K562 (cell line): ENCODE measurements around the gene RIMOC1. TPM values are rescaled to one million over a fixed set of nuclear protein-coding genes. Genes with fewer than 3 reads are reported as not detected.

Experiments
- HNRNPK ChIP-seq: fragments of 200-400 bp; formaldehyde crosslinking; IDR thresholded peaks from one replicate; pipeline ENCODE4 v1.6.1; 2018; ENCODE audit warnings: mild to moderate bottlenecking, low read depth, low read length; ENCODE audit not compliant: poor library complexity, severe bottlenecking
- MIER1 ChIP-seq: fragments of 450-650 bp; IDR thresholded peaks from 2 replicates; pipeline ENCODE4 v1.6.1; 2016; ENCODE audit warnings: antibody characterized with exemption, mild to moderate bottlenecking, low read depth
- NFYB ChIP-seq: IDR thresholded peaks from 2 replicates; pipeline ENCODE4 v1.6.1; 2011; ENCODE audit warnings: mild to moderate bottlenecking, moderate library complexity; ENCODE audit not compliant: insufficient read length; ENCODE audit errors: extremely low read depth
- THRB ChIP-seq: fragments of 450-650 bp; formaldehyde crosslinking; conservative IDR thresholded peaks from 2 replicates; pipeline ENCODE4 v1.4.0; 2022; ENCODE audit warnings: mild to moderate bottlenecking, missing genetic modification characterization
- YBX1 ChIP-seq: fragments of 450-650 bp; IDR thresholded peaks from 2 replicates; pipeline ENCODE4 v1.7.1; 2016; ENCODE audit warnings: mild to moderate bottlenecking
- ZNF174 ChIP-seq: fragments of 250-450 bp; sonication (Bioruptor Pico); IDR thresholded peaks from 2 replicates; pipeline ENCODE4 v1.4.0; 2020; ENCODE audit warnings: mild to moderate bottlenecking
- ZNF224 ChIP-seq: sonication (generic); formaldehyde crosslinking; IDR thresholded peaks from 2 replicates; pipeline ENCODE4 v1.8.0; 2022; ENCODE audit warnings: mild to moderate bottlenecking, missing genetic modification reagents
- ZNF347 ChIP-seq: fragments of 450-650 bp; formaldehyde crosslinking; IDR thresholded peaks from 2 replicates; pipeline ENCODE4 v1.4.0; 2020; ENCODE audit warnings: low read depth, mild to moderate bottlenecking, moderate library complexity
- ZNF41 ChIP-seq: fragments of 250-450 bp; sonication (Bioruptor Pico); conservative IDR thresholded peaks from 2 replicates; pipeline ENCODE4 v1.4.0; 2020; ENCODE audit warnings: mild to moderate bottlenecking
- ZNF609 ChIP-seq: sonication (generic); formaldehyde crosslinking; IDR thresholded peaks from 2 replicates; pipeline ENCODE4 v1.8.1; 2023; ENCODE audit warnings: missing genetic modification reagents, mild to moderate bottlenecking, borderline replicate concordance
- polyA plus RNA-seq, 8 experiments: library from polyadenylated mRNA; depleted of rRNA in 4 of 8; stranded (reverse) in 5 of 8; unstranded in 3 of 8; fragments of >200 nt; fragmentation: Nextera tagmentation in 2 of 8; fragmentation: Illumina TruSeq in 1 of 8; extraction: Ambion mirVana in 2 of 8; extraction: Trizol in 1 of 8; gene quantifications; 2 replicates each; pipeline versions ENCODE4 v1.2.1 to v1.2.3, GENCODE V29; 2011 to 2014; ENCODE audit warnings: inconsistent platforms in 1 of 8, missing spikeins in 1 of 8
- total RNA-seq, 7 experiments: library from RNA; depleted of rRNA in 6 of 7; stranded (reverse); fragments of >200 nt in 6 of 7; fragmentation: Illumina TruSeq in 2 of 7; extraction: Trizol in 2 of 7; gene quantifications; 2 replicates each; pipeline versions ENCODE4 v1.2.1 to v1.2.3, GENCODE V29; 2011 to 2021; ENCODE audit warnings: low replicate concordance in 1 of 7
- TF ChIP-seq, protein P1 (sequence below), 2 experiments: fragments of 450-650 bp; IDR thresholded peaks; 2 replicates each; pipeline ENCODE4 v1.6.1; 2016; ENCODE audit warnings: mild to moderate bottlenecking in 2 of 2, borderline replicate concordance in 1 of 2, low read depth in 1 of 2, moderate library complexity in 1 of 2

The RIMOC1 gene
- total and polyA plus RNA-seq, 9 of the 15 experiments (the other 6 are each of a cell fraction or from before 2014, with no cell fraction given) = 11.6 to 63.1 (median 30.8) TPM

- TF ChIP-seq ZNF609 (CRISPR knock-in tag) (no peak), ZNF41 (CRISPR knock-in tag) (no peak), HNRNPK (no peak), THRB (0 out of 2 replicates have a peak, but pooled peaks have one; percentile 17), YBX1 (no peak), NFYB (no peak), ZNF347 (CRISPR knock-in tag) (no peak), MIER1 (no peak), ZNF174 (CRISPR knock-in tag) (no peak), ZNF224 (CRISPR knock-in tag) (no peak)
- TF ChIP-seq, protein P1, sequence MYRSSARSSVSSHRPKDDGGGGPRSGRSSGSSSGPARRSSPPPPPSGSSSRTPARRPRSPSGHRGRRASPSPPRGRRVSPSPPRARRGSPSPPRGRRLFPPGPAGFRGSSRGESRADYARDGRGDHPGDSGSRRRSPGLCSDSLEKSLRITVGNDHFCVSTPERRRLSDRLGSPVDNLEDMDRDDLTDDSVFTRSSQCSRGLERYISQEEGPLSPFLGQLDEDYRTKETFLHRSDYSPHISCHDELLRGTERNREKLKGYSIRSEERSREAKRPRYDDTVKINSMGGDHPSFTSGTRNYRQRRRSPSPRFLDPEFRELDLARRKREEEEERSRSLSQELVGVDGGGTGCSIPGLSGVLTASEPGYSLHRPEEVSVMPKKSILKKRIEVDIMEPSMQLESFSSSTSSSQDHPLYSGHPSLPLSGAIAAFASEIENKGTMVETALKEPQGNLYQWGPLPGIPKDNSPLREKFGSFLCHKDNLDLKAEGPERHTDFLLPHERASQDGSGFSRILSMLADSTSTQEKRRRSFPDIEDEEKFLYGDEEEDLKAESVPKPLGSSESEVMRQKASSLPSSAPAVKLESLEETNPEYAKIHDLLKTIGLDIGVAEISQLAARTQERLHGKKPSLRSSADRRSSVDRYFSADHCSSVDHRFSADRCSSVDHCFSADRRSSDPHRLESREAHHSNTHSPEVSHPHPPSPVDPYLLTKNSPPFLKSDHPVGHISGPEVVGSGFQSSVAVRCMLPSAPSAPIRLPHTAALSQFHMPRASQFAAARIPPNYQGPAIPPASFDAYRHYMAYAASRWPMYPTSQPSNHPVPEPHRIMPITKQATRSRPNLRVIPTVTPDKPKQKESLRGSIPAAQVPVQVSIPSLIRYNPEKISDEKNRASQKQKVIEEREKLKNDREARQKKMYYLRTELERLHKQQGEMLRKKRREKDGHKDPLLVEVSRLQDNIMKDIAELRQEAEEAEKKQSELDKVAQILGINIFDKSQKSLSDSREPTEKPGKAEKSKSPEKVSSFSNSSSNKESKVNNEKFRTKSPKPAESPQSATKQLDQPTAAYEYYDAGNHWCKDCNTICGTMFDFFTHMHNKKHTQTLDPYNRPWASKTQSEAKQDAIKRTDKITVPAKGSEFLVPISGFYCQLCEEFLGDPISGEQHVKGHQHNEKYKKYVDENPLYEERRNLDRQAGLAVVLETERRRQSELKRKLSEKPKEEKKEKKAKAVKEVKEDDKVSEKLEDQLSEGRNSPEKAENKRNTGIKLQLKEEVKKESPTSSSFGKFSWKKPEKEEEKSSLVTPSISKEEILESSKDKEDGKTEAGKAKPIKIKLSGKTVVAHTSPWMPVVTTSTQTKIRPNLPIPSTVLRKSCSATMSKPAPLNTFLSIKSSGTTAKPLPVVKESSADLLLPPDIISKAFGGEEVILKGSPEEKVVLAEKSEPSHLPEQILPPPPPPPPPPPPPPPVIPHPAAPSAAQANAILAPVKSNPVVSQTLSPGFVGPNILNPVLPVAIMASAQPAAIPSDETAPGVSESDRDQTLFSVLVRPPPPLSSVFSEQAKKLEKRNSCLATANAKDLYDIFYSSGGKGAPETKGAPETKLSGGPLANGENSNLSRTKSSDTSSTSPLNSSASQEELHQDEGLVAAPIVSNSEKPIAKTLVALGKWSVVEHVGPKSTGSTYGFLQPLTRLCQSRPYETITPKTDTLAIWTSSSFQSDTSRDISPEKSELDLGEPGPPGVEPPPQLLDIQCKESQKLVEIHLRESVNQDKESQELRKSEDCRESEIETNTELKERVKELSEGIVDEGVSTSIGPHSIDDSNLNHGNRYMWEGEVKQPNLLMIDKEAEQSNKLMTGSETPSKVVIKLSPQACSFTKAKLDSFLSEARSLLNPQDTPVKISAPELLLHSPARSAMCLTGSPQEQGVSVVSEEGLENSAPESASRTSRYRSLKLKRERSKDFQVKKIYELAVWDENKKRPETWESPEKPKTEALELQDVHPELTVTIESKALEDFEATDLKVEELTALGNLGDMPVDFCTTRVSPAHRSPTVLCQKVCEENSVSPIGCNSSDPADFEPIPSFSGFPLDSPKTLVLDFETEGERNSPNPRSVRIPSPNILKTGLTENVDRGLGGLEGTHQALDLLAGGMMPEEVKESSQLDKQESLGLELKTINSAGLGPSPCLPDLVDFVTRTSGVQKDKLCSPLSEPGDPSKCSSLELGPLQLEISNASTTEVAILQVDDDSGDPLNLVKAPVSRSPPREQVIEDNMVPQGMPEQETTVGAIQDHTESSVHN (IDR thresholded peaks at IDR 0.05; ENCODE audit: borderline replicate concordance in 1 of 2, low read depth in 1 of 2) = no peak
Measured at GRCh38 chr5:41893074-41893851, 10.9 kb upstream of the RIMOC1 start (continued).
